Measurements from ENCODE around the gene MEF2B.

Gene MEF2B

DNA sequence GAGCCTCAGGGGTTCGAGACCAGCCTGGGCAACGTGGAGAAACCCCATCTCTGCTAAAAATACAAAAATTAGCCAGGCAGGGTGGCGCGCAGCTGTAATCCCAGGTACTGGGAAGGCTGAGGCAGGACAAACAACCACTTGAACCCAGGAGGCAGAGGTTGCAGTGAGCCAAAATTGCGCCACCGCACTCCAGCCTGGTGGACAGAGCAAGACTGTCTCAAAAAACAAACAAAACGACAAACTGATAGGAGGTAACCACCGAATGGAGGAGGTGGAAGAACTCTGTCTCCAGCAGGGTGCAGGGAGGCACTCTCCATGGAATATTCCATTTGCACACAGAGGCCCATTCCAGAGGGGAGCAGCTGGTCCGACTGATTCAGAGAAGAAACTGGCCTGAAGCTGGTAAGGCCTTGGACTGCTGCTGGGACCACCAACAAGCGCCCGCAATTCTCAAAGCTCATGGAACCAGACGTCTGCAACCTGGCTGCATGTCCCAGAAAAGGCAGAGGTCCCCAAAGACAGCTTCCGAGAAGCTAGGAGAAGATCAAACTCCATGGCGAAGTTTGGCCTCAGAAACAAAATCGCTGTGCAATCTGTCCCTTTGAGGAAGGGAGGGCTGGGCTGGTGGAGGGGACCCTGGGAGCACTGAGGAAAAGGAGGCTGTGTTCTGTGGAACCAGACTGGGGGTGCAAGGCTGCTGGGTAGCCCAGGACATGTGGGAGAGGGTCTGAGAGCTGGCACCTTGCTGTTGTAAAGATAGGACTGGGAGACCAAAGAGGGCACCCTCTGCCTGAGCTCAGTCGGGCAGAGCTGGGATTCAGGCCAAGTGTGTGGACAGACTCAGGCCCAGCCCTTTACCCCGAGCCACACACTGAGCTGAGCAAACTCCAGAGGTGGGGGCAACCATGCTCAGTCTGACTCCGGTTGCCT is 71.1 kb downstream of the MEF2B start:
- no peak for DNase-seq (ENCODE audit: low spot score)

DNA sequence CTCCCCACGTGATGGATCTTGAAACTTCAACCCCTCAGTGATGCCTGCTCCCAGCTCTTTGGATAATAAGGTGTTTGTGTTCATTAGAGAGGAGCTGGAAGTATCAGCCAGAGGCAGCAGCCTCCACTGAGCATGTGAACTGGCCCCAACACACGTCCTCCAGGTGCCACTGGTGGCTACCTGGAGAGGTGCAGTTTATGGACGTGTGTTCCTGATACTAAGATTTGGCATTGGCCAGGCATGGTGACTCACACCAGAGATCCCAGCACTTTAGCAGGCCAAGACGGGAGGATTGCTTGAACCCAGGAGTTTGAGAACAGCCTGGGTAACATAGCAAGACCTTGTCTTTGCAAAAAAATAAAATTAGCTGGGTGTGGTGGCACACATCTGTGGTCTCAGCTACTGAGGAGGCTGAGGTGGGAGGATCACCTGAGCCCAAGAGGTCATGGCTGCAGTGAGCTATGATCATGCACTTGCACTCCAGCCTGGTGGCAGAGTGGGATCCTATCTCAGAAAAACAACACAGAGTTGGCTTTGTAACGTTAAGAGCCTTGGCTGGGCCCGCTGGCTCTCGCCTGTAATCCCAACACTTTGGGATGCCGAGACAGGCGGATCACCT is 71.9 kb downstream of the MEF2B start:
- no peak for DNase-seq (ENCODE audit: low spot score)

DNA sequence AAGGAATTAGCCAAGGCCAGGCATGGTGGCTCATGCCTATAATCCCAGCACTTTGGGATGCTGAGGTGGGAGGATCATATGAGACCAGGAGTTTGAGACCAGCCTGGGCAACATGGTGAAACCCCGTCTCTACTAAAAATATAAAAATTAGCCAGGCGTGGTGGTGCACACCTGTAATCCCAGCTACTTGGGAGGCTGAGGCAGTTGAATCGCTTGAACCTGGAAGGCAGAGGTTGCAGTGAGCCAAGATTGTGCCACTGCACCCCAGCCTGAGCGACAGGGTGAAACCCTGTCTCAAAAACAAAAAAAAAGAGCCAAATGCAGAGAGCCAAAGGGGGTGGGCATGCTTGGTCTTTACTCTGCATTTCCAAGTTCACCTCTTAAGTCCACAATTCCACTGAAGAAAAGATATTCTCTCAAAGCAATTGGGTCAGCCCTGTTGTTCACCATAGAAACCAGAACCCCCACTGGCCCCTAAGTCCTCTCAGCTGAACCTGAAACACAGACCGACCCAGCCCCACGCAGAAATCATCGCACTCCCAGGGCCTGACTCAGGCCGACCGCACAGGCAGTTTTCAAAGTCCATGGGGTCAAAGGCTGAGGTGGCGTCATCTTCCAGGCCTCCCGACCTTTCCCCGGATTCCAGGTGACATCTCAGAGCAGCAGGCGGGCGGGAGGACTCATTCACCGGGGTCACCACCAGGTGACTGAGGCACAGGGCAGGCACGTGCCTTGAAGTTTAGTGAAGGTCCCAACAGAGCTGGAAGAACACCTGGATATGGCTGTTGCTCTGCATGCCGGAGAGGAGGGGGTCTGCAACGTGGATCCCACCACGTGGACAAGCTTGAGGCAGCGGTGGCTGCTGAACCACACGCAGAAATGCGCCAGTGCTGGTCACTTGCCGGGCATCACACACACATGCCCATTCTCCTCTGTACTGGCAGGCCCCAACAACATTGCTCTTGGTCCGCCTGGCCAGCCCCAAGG is 73.1 kb downstream of the MEF2B start:
- no peak for DNase-seq (ENCODE audit: low spot score)

DNA sequence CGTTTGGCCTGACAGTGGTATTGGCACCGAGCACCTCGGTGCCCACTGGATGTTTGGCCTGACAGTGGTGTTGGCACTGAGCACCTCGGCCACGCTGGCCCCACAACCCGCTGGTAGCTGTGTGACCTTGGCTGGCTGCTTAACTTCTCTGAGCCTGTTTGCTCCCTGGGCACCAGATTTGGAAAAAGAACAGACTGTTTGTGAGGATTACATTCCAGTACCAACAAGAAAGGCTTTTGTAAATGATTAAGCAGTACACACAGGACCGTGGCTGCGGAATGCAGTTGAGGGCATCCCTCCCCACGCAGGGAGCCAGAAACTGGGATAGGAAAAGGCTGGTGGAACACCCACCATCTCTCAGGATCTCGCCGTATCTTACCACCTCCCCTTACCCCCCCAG is 74.4 kb downstream of the MEF2B start:
- DNase-seq (ENCODE audit: low spot score): no peak

Measured in AG20443 (cell line).